Type B pancreatic cell (in vitro differentiated cells): Measurements from ENCODE around the gene CNGA1. TPM values are rescaled to one million over a fixed set of nuclear protein-coding genes. Genes with fewer than 3 reads are reported as not detected.
"Not testable (repeated sequence)": the region's sequence is repeated elsewhere in the genome, so short reads cannot be mapped to it uniquely, and the experiment has no call there.

Experiments
- DNase-seq: peaks from one replicate; pipeline ENCODE4 v3.0.0; 2021; ENCODE audit warnings: mixed read lengths; ENCODE audit not compliant: unreplicated experiment; ENCODE audit errors: extremely low spot score
- H3K27ac Mint-ChIP-seq: 2 replicates; pipeline ENCODE4 v1.8.0; 2021; ENCODE audit warnings: mild to moderate bottlenecking, mixed read lengths
- H3K27me3 Mint-ChIP-seq: 2 replicates; pipeline ENCODE4 v1.8.0; 2021; ENCODE audit warnings: mixed read lengths
- H3K36me3 Mint-ChIP-seq: 2 replicates; pipeline ENCODE4 v1.8.0; 2021; ENCODE audit warnings: mixed read lengths
- H3K4me1 Mint-ChIP-seq: one replicate; pipeline ENCODE4 v1.8.0; 2021; ENCODE audit warnings: mixed read lengths; ENCODE audit not compliant: unreplicated experiment
- H3K4me3 Mint-ChIP-seq: 2 replicates; pipeline ENCODE4 v1.8.0; 2021; ENCODE audit warnings: mild to moderate bottlenecking, mixed read lengths
- H3K9me3 Mint-ChIP-seq: 2 replicates; pipeline ENCODE4 v1.8.0; 2021; ENCODE audit warnings: mixed read lengths
- CTCF ChIP-seq: fragments of 200-600 bp; sonication (generic); conservative IDR thresholded peaks from 2 replicates; pipeline ENCODE4 v1.5.0; 2021; ENCODE audit warnings: antibody characterized with exemption, mild to moderate bottlenecking
- total RNA-seq: library from RNA; stranded (reverse); gene quantifications from 2 replicates; pipeline ENCODE4 v1.2.1, GENCODE V29; 2021; ENCODE audit warnings: low replicate concordance

CNGA1 gene
- total RNA-seq, 1 donor from 2014 or later, result 1.0 TPM

GRCh38 chr4:47926667-47927258 is 89.7 kb downstream of the CNGA1 start:
- Mint-ChIP-seq H3K9me3 (no peaks in the 10 kb centered on the region), H3K27me3 (no peaks in the 10 kb centered on the region), H3K36me3 (no peaks in the 10 kb centered on the region), H3K4me1 (peaks cover 18% of the 10 kb centered on the region), H3K4me3 (peak overlapping the region; percentile 88), H3K27ac (peak overlapping the region; percentile 86)
- TF ChIP-seq CTCF, result peak; percentile 77
- DNase-seq, result no peak

GRCh38 chr4:47923261-47923608 is 93.2 kb downstream of the CNGA1 start:
- not testable (repeated sequence) for H3K4me1 Mint-ChIP-seq, H3K9me3 Mint-ChIP-seq, H3K27ac Mint-ChIP-seq, H3K36me3 Mint-ChIP-seq, H3K4me3 Mint-ChIP-seq, H3K27me3 Mint-ChIP-seq, DNase-seq

- not testable (repeated sequence) for H3K4me1 Mint-ChIP-seq, H3K36me3 Mint-ChIP-seq, H3K9me3 Mint-ChIP-seq, H3K27me3 Mint-ChIP-seq, DNase-seq, H3K4me3 Mint-ChIP-seq, H3K27ac Mint-ChIP-seq
Observed at GRCh38 chr4:47922436-47923260, 93.8 kb downstream of the CNGA1 start.

- not testable (repeated sequence) for DNase-seq
Observed at GRCh38 chr4:47917163-47917562, 99.3 kb downstream of the CNGA1 start.

GRCh38 chr4:47915378-47915777 is 101.1 kb downstream of the CNGA1 start:
- peak overlapping the region; percentile 89 for H3K27ac Mint-ChIP-seq
- no peaks in the 10 kb centered on the region for H3K27me3 Mint-ChIP-seq
- DNase-seq, result no peak
- peaks cover 32% of the 10 kb centered on the region for H3K4me1 Mint-ChIP-seq
- no peaks in the 10 kb centered on the region for H3K9me3 Mint-ChIP-seq
- no peak for TF ChIP-seq CTCF
- H3K36me3 Mint-ChIP-seq, result peaks cover 18% of the 10 kb centered on the region
- H3K4me3 Mint-ChIP-seq, result peak overlapping the region; percentile 93

More at GRCh38 chr4:47917163-47917562, 99.3 kb downstream of the CNGA1 start:
- H3K9me3 Mint-ChIP-seq, H3K4me3 Mint-ChIP-seq, H3K27ac Mint-ChIP-seq, H3K27me3 Mint-ChIP-seq, H3K36me3 Mint-ChIP-seq: not testable (repeated sequence)
- H3K4me1 Mint-ChIP-seq, result peaks cover 15% of the 10 kb centered on the region

- peak overlapping the region; percentile 89 for H3K27ac Mint-ChIP-seq
- H3K4me3 Mint-ChIP-seq, result peak overlapping the region; percentile 93
- no peak for DNase-seq
- H3K4me1 Mint-ChIP-seq, result peaks cover 33% of the 10 kb centered on the region
- H3K27me3 Mint-ChIP-seq, result no peaks in the 10 kb centered on the region
- peaks cover 20% of the 10 kb centered on the region for H3K36me3 Mint-ChIP-seq
- no peak for TF ChIP-seq CTCF
- H3K9me3 Mint-ChIP-seq, result no peaks in the 10 kb centered on the region
Observed at GRCh38 chr4:47914926-47915237, 101.6 kb downstream of the CNGA1 start.

- H3K27me3 Mint-ChIP-seq, result no peaks in the 10 kb centered on the region
- H3K36me3 Mint-ChIP-seq, result peaks cover 20% of the 10 kb centered on the region
- TF ChIP-seq CTCF, result no peak
- H3K4me1 Mint-ChIP-seq, result peaks cover 33% of the 10 kb centered on the region
- no peaks in the 10 kb centered on the region for H3K9me3 Mint-ChIP-seq
- H3K4me3 Mint-ChIP-seq, result peak within 1 kb of the TSS; percentile 93
- peak within 1 kb of the TSS; percentile 89 for H3K27ac Mint-ChIP-seq
- DNase-seq, result peak; percentile 96
Observed at GRCh38 chr4:47914220-47914925, 102.1 kb downstream of the CNGA1 start, which contains the start of gene NFXL1. NFXL1 (minus strand) TSS chr4:47914583; CDS start chr4:47914203, 380 bp downstream.
